Mesenchymal stem cell (in vitro differentiated cells and primary cell): ENCODE results near the gene RBM6.
"Not testable (repeated sequence)": the region's sequence is repeated elsewhere in the genome, so short reads cannot be mapped to it uniquely, and the experiment has no call there.

ENCODE experiments used
- DNase-seq: peaks from one replicate; pipeline ENCODE4 v3.0.0-alpha.2; 2013
- H2AFZ ChIP-seq: one replicate; pipeline ENCODE4 v1.6.1; 2013; ENCODE audit warnings: low read depth, mild to moderate bottlenecking, control low read depth, inconsistent platforms, low read length, moderate library complexity
- H2AK5ac ChIP-seq: 2 replicates; pipeline ENCODE4 v1.6.1; 2013; ENCODE audit warnings: low read length, moderate library complexity, mild to moderate bottlenecking, inconsistent platforms; ENCODE audit not compliant: severe bottlenecking
- H2BK120ac ChIP-seq: one replicate; pipeline ENCODE4 v1.6.1; 2013; ENCODE audit warnings: low read depth, mild to moderate bottlenecking, inconsistent platforms, low read length, moderate library complexity
- H2BK12ac ChIP-seq, 2 experiments: one replicate each; pipeline ENCODE4 v1.6.1; 2013; ENCODE audit warnings: inconsistent platforms in 2 of 2, low read length in 2 of 2, mild to moderate bottlenecking in 2 of 2, moderate library complexity in 2 of 2, control low read depth in 1 of 2
- H2BK15ac ChIP-seq: one replicate; pipeline ENCODE4 v1.6.1; 2013; ENCODE audit warnings: mild to moderate bottlenecking, low read depth, inconsistent platforms; ENCODE audit not compliant: poor library complexity, severe bottlenecking
- H2BK5ac ChIP-seq: 2 replicates; pipeline ENCODE4 v1.6.1; 2013; ENCODE audit warnings: low read depth, mild to moderate bottlenecking, low read length, control low read depth, inconsistent platforms; ENCODE audit not compliant: poor library complexity, severe bottlenecking
- H3K14ac ChIP-seq, 2 experiments: one replicate each; pipeline ENCODE4 v1.6.1; 2013; ENCODE audit warnings: inconsistent platforms in 2 of 2, low read length in 2 of 2, control low read depth in 1 of 2, mild to moderate bottlenecking in 1 of 2, moderate library complexity in 1 of 2
- H3K18ac ChIP-seq, 2 experiments: one replicate each; pipeline ENCODE4 v1.6.1; 2013; ENCODE audit warnings: inconsistent platforms in 2 of 2, low read length in 2 of 2, control low read depth in 1 of 2, low read depth in 1 of 2, mild to moderate bottlenecking in 1 of 2
- H3K23ac ChIP-seq, 2 experiments: one replicate each; pipeline ENCODE4 v1.6.1; 2013; ENCODE audit warnings: inconsistent platforms in 2 of 2, low read length in 2 of 2, mild to moderate bottlenecking in 2 of 2, moderate library complexity in 2 of 2, control low read depth in 1 of 2
- H3K27ac ChIP-seq: 2 replicates; pipeline ENCODE4 v1.5.1; 2013; ENCODE audit warnings: mild to moderate bottlenecking, moderate library complexity, low read length, control low read depth, inconsistent platforms; ENCODE audit not compliant: poor library complexity, severe bottlenecking
- H3K27me3 ChIP-seq, 2 experiments: 2 replicates each; pipeline versions ENCODE4 v1.6.1 to v1.7.0; 2013; ENCODE audit warnings: low read length in 2 of 2, mild to moderate bottlenecking in 2 of 2, moderate library complexity in 2 of 2, control low read depth in 1 of 2, inconsistent platforms in 1 of 2; ENCODE audit not compliant: control insufficient read depth in 1 of 2, insufficient read depth in 1 of 2
- H3K36me3 ChIP-seq, 2 experiments: 2 replicates each; pipeline versions ENCODE4 v1.6.1 to v1.7.0; 2013; ENCODE audit warnings: low read length in 2 of 2, control low read depth in 1 of 2, inconsistent platforms in 1 of 2, low read depth in 1 of 2, mild to moderate bottlenecking in 1 of 2; ENCODE audit not compliant: insufficient read depth in 2 of 2, control insufficient read depth in 1 of 2
- H3K4ac ChIP-seq, 2 experiments: one replicate each; pipeline ENCODE4 v1.6.1; 2013; ENCODE audit warnings: inconsistent platforms in 2 of 2, low read length in 2 of 2, mild to moderate bottlenecking in 2 of 2, moderate library complexity in 2 of 2, control low read depth in 1 of 2, low read depth in 1 of 2
- H3K4me1 ChIP-seq: 2 replicates; pipeline ENCODE4 v1.6.1; 2013; ENCODE audit warnings: low read depth, low read length, control low read depth; ENCODE audit not compliant: control insufficient read depth, insufficient read depth
- H3K4me2 ChIP-seq: 2 replicates; pipeline ENCODE4 v1.6.1; 2013; ENCODE audit warnings: low read length, mild to moderate bottlenecking, inconsistent platforms; ENCODE audit not compliant: poor library complexity, severe bottlenecking
- H3K4me3 ChIP-seq, 2 experiments: 2 replicates each; pipeline versions ENCODE4 v1.5.1 to v1.7.0; 2013; ENCODE audit warnings: low read length in 2 of 2, mild to moderate bottlenecking in 2 of 2, control low read depth in 1 of 2, low read depth in 1 of 2; ENCODE audit not compliant: insufficient read depth in 1 of 2
- H3K79me1 ChIP-seq: replicated peaks from 2 replicates; pipeline ENCODE4 v1.6.1; 2013; ENCODE audit warnings: mild to moderate bottlenecking, control low read depth, low read length, inconsistent platforms; ENCODE audit not compliant: poor library complexity, severe bottlenecking
- H3K9ac ChIP-seq: 2 replicates; pipeline ENCODE4 v1.7.0; 2013; ENCODE audit warnings: mild to moderate bottlenecking, low read length, moderate library complexity
- H3K9me3 ChIP-seq: 2 replicates; pipeline ENCODE4 v1.7.0; 2013; ENCODE audit warnings: mild to moderate bottlenecking, low read length; ENCODE audit not compliant: control insufficient read depth
- H4K8ac ChIP-seq: one replicate; pipeline ENCODE4 v1.6.1; 2013; ENCODE audit warnings: inconsistent platforms, mild to moderate bottlenecking, low read length, moderate library complexity
- H4K91ac ChIP-seq: one replicate; pipeline ENCODE4 v1.6.1; 2013; ENCODE audit warnings: mild to moderate bottlenecking, low read length, inconsistent platforms
- WGBS: methylation state at CpG from one replicate; pipeline ENCODE4 v1.1.7; 2013; ENCODE audit warnings: mixed read lengths; 5-methylcytosine and 5-hydroxymethylcytosine counted together

The RBM6 gene

DNA sequence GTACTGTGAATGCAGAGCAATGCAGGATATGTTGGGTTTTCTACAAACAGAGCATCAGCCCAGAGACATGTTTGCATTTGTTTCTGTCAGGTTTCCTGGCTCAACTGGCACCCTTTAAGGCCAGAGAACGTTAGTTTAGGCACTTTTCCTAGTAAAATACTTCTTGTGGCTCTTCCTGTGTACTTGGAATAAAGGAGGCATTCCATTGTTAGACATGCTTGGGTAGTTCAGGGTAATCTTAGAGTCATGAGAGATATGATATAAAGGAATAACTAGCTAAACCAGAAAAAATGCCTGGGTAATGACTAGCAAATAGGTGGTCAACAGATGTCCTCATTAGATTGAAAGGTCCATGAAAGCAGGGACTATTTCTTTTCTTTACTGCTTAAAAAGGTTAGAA, 88.4 kb downstream of the RBM6 start:
- Histone ChIP-seq H2AFZ (no peak overlapping the region), H2AK5ac (no peak overlapping the region), H3K27me3 (no peaks in the 10 kb centered on the region), H4K8ac (no peak overlapping the region), H3K36me3 (peaks cover 9 to 18% of the 10 kb centered on the region in 2 experiments), H2BK15ac (no peak overlapping the region), H3K27ac (peak overlapping the region; percentile 85), H3K79me1 (peaks cover 22% of the 10 kb centered on the region), H3K9me3 (no peaks in the 10 kb centered on the region), H3K4me2 (no peak overlapping the region), H4K91ac (no peak overlapping the region), H3K9ac (no peak overlapping the region), H3K4me1 (no peaks in the 10 kb centered on the region), H3K4me3 (no peak overlapping the region), H3K14ac (no peak overlapping the region), H3K4ac (no peak overlapping the region), H3K23ac (no peak overlapping the region), H2BK5ac (no peak overlapping the region), H3K18ac (no peak overlapping the region), H2BK12ac (no peak overlapping the region), H2BK120ac (no peak overlapping the region)
- 87% methylated on average over 1 of the region's 1 CpG for WGBS
- DNase-seq, result no peak

- H2AFZ ChIP-seq, H4K8ac ChIP-seq, H2BK12ac ChIP-seq, H2AK5ac ChIP-seq, H3K18ac ChIP-seq, H3K14ac ChIP-seq, H3K9ac ChIP-seq, H3K23ac ChIP-seq, H3K4me2 ChIP-seq, H3K36me3 ChIP-seq, H3K27me3 ChIP-seq, H2BK5ac ChIP-seq, DNase-seq, H3K27ac ChIP-seq, H2BK120ac ChIP-seq, H3K9me3 ChIP-seq, H2BK15ac ChIP-seq, H3K4me3 ChIP-seq, H4K91ac ChIP-seq, H3K4me1 ChIP-seq, H3K4ac ChIP-seq: not testable (repeated sequence)
- 100% methylated on average over 3 of the region's 5 CpGs for WGBS
- H3K79me1 ChIP-seq, result peaks cover 20% of the 10 kb centered on the region
Observed at GRCh38 chr3:50031201-50031600, 91.3 kb downstream of the RBM6 start.

- Histone ChIP-seq H2AFZ (no peak overlapping the region), H3K27me3 (no peaks in the 10 kb centered on the region), H3K4ac (no peak overlapping the region), H3K4me2 (no peak overlapping the region), H2BK5ac (no peak overlapping the region), H3K14ac (no peak overlapping the region), H4K91ac (no peak overlapping the region), H3K9me3 (no peaks in the 10 kb centered on the region), H2BK15ac (no peak overlapping the region), H3K23ac (no peak overlapping the region), H3K9ac (no peak overlapping the region), H3K36me3 (peaks cover 10 to 28% of the 10 kb centered on the region in 2 experiments), H3K4me1 (peaks cover 1% of the 10 kb centered on the region), H2BK120ac (no peak overlapping the region), H2AK5ac (no peak overlapping the region), H4K8ac (no peak overlapping the region), H3K79me1 (peaks cover 33% of the 10 kb centered on the region), H3K27ac (no peak overlapping the region), H3K18ac (no peak overlapping the region), H2BK12ac (no peak overlapping the region), H3K4me3 (no peak overlapping the region)
- DNase-seq, result no peak
- 100% methylated on average over 1 of the region's 1 CpG for WGBS
Observed at GRCh38 chr3:50044976-50045375, 105.0 kb downstream of the RBM6 start.

- Histone ChIP-seq H2BK120ac (no peak overlapping the region), H2BK5ac (no peak overlapping the region), H3K9me3 (no peaks in the 10 kb centered on the region), H3K18ac (no peak overlapping the region), H3K4me3 (no peak overlapping the region), H2BK12ac (no peak overlapping the region), H3K23ac (no peak overlapping the region), H4K91ac (no peak overlapping the region), H2AK5ac (no peak overlapping the region), H3K4me1 (peaks cover 2% of the 10 kb centered on the region), H4K8ac (no peak overlapping the region), H3K27ac (no peak overlapping the region), H3K4ac (no peak overlapping the region), H3K79me1 (peaks cover 29% of the 10 kb centered on the region), H3K14ac (no peak overlapping the region), H3K9ac (no peak overlapping the region), H3K27me3 (no peaks in the 10 kb centered on the region), H2BK15ac (no peak overlapping the region), H3K4me2 (no peak overlapping the region), H3K36me3 (peaks cover 5 to 31% of the 10 kb centered on the region in 2 experiments), H2AFZ (no peak overlapping the region)
- 98% methylated on average over 4 of the region's 4 CpGs for WGBS
- DNase-seq, result no peak
Observed at GRCh38 chr3:50047426-50047825, 107.5 kb downstream of the RBM6 start.
